Right lobe of liver (tissue), 4 donors: Measurements from ENCODE around the gene RHBDF1.

Source experiments
- CTCF ChIP-seq, 4 donors: fragments of 200-600 bp in 3 of 4; fragments of 450-650 bp in 1 of 4; IDR thresholded peaks; one replicate each; pipeline versions ENCODE4 v1.5.1 to v1.8.0; 2016 to 2022; ENCODE audit warnings: antibody characterized with exemption in 4 of 4, mild to moderate bottlenecking in 2 of 4
- POLR2A ChIP-seq: fragments of 450-650 bp; IDR thresholded peaks from one replicate; pipeline ENCODE4 v1.6.1; 2017; ENCODE audit warnings: antibody characterized with exemption, mild to moderate bottlenecking
- donor health status: DM: no; HTN: no; CAD: no.
- donor health status: DM: no; HTN: no; CAD: no.
- donor health status: DM: no; HTN: yes; CAD: no.

GRCh38 chr16:67884-68789, 4.3 kb downstream of the RHBDF1 start:
- TF ChIP-seq CTCF (IDR thresholded peaks at IDR 0.05), result no peak
- TF ChIP-seq POLR2A, result no peak
